Calu3 (cell line): ENCODE results near the gene RINT1. TPM values are rescaled to one million over a fixed set of nuclear protein-coding genes. Genes with fewer than 3 reads are reported as not detected.
"Not testable (repeated sequence)": the region's sequence is repeated elsewhere in the genome, so short reads cannot be mapped to it uniquely, and the experiment has no call there.

Source experiments
- BruUV-seq: library from RNA; stranded (reverse); fragments of 400-500 nt; replicated peaks from 2 replicates; lab custom pipeline; 2021; lab: Mats Ljungman, UMichigan
- CTCF ChIA-PET: fragments of 300-600 bp; sonication (Branson Sonifier 250); formaldehyde crosslinking; loops from one replicate; lab custom pipeline; 2022; ENCODE audit warnings: antibody characterized with exemption; lab: Charles Lee
- DNase-seq: peaks from one replicate; pipeline ENCODE4 v3.0.0; 2022
- H3K27ac Mint-ChIP-seq: one replicate; pipeline ENCODE4 v1.8.0; 2022; ENCODE audit warnings: mixed read lengths; ENCODE audit not compliant: unreplicated experiment
- H3K27me3 Mint-ChIP-seq: one replicate; pipeline ENCODE4 v1.8.0; 2022; ENCODE audit warnings: mixed read lengths; ENCODE audit not compliant: unreplicated experiment
- H3K36me3 Mint-ChIP-seq: one replicate; pipeline ENCODE4 v1.8.0; 2022; ENCODE audit warnings: mild to moderate bottlenecking, moderate library complexity, mixed read lengths; ENCODE audit not compliant: insufficient read depth, unreplicated experiment
- H3K4me1 Mint-ChIP-seq: one replicate; pipeline ENCODE4 v1.8.0; 2022; ENCODE audit warnings: mild to moderate bottlenecking, low read depth, mixed read lengths; ENCODE audit not compliant: unreplicated experiment
- H3K4me3 Mint-ChIP-seq: one replicate; pipeline ENCODE4 v1.8.0; 2022; ENCODE audit warnings: mild to moderate bottlenecking, low read depth, moderate library complexity, mixed read lengths; ENCODE audit not compliant: unreplicated experiment
- H3K9me3 Mint-ChIP-seq: one replicate; pipeline ENCODE4 v1.8.0; 2022; ENCODE audit warnings: low read depth, mixed read lengths; ENCODE audit not compliant: unreplicated experiment
- intact Hi-C: fragments of 100-400 bp; cut with micrococcal nuclease; formaldehyde crosslinking; loops from one replicate; pipeline ENCODE4 v1.10.0; 2022; ENCODE audit not compliant: unreplicated experiment
- total RNA-seq: library from RNA; stranded (reverse); gene quantifications from 2 replicates; pipeline ENCODE4 v1.2.3, GENCODE V29; 2022
- TF ChIP-seq, protein P1 (sequence below): fragments of 200-600 bp; IDR thresholded peaks from one replicate; pipeline ENCODE4 v1.8.0; 2022; ENCODE audit warnings: antibody characterized with exemption; ENCODE audit not compliant: unreplicated experiment

Gene RINT1
- total RNA-seq, 1 experiment from 2014 or later: 17.1 TPM

DNA sequence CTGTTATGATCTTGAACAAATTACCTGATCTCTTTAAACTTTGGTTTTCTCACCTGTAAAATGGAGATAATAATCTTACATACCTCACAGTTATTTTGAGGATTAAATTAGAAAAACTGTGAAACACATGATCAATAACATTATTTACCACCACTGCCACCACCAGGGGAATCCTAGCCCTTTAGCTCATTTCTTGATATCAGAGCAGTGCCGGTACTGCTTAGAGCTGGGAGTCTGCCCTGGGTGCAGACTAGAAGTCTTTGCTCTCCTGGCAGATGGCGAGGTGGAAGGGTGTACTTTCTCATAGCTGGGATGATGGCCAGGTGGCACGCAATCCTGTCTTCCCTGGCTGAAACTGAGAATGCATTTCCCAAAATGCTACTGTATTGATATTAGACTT, 62.0 kb downstream of the RINT1 start:
- H3K27ac Mint-ChIP-seq: no peak overlapping the region
- CTCF ChIA-PET: interaction anchor here (0.9 kb wide), 1 partner anchor 13 kb away, joined by 3 read pairs; the partner anchor contains the start of gene EFCAB10

DNA sequence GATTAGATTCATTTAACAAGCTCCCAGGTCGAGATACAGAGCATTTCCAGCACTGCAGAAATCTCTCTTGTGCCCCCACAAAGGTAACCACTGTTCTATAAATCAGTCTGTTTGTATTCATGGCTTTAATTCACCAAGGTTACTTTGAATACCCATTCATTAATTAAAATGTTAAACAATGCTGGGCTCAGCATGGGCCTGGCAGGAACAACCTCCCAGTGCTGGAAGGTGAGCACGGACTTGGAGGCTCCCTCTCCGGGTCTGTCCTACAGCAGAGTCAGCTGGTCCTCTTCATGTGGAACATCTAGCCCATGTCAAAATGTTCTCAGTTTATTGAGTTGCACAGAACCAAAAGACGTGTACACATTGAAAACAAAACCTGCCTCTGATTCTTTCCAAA, 64.9 kb downstream of the RINT1 start:
- Mint-ChIP-seq H3K36me3 (no peaks in the 10 kb centered on the region), H3K27me3 (peaks cover 12% of the 10 kb centered on the region), H3K4me3 (no peak overlapping the region), H3K9me3 (no peaks in the 10 kb centered on the region), H3K27ac (no peak overlapping the region), H3K4me1 (no peaks in the 10 kb centered on the region)
- DNase-seq: no peak
- CTCF ChIA-PET: no interaction called here
- no TSS peak for BruUV-seq
- intact Hi-C loops: no loop called here
- TF ChIP-seq, protein P1, sequence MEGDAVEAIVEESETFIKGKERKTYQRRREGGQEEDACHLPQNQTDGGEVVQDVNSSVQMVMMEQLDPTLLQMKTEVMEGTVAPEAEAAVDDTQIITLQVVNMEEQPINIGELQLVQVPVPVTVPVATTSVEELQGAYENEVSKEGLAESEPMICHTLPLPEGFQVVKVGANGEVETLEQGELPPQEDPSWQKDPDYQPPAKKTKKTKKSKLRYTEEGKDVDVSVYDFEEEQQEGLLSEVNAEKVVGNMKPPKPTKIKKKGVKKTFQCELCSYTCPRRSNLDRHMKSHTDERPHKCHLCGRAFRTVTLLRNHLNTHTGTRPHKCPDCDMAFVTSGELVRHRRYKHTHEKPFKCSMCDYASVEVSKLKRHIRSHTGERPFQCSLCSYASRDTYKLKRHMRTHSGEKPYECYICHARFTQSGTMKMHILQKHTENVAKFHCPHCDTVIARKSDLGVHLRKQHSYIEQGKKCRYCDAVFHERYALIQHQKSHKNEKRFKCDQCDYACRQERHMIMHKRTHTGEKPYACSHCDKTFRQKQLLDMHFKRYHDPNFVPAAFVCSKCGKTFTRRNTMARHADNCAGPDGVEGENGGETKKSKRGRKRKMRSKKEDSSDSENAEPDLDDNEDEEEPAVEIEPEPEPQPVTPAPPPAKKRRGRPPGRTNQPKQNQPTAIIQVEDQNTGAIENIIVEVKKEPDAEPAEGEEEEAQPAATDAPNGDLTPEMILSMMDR: no peak

More for the DNA sequence above, 62.0 kb downstream of the RINT1 start:
- H3K27me3 Mint-ChIP-seq: peaks cover 12% of the 10 kb centered on the region
- no peaks in the 10 kb centered on the region for H3K36me3 Mint-ChIP-seq
- H3K4me1 Mint-ChIP-seq: no peaks in the 10 kb centered on the region
- no peak overlapping the region for H3K4me3 Mint-ChIP-seq
- no peak for DNase-seq
- intact Hi-C loops: loop anchor here (5.0 kb wide), 1 partner anchor 448 kb away; no protein-coding TSS in a partner anchor
- H3K9me3 Mint-ChIP-seq: no peaks in the 10 kb centered on the region
- TF ChIP-seq, protein P1: no peak
- BruUV-seq: no TSS peak

DNA sequence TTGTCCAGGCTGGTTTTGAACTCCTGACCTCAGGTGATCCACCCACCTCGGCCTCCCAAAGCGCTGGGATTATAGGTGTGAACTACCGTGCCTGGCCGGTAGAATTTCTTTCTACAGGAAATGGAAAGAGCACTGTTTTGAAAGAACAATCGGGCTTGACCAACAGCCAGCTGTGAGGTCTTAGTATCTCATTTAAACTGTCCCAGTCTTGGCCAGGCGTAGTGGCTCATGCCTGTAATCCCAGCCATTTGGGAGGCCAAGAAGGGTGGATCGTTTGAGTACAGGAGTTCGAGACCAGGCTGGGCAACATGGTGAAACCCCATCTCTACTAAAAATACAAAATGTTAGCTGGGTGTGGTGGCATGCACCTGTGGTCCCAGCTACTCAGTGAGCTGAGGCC, 67.1 kb downstream of the RINT1 start:
- H3K4me1 Mint-ChIP-seq, BruUV-seq, DNase-seq, H3K4me3 Mint-ChIP-seq, H3K36me3 Mint-ChIP-seq, intact Hi-C loops, H3K27ac Mint-ChIP-seq, H3K9me3 Mint-ChIP-seq: not testable (repeated sequence)
- H3K27me3 Mint-ChIP-seq: peaks cover 12% of the 10 kb centered on the region
- CTCF ChIA-PET: interaction anchor here (1.1 kb wide), 1 partner anchor 14 kb away, joined by 3 read pairs; no protein-coding TSS in a partner anchor

DNA sequence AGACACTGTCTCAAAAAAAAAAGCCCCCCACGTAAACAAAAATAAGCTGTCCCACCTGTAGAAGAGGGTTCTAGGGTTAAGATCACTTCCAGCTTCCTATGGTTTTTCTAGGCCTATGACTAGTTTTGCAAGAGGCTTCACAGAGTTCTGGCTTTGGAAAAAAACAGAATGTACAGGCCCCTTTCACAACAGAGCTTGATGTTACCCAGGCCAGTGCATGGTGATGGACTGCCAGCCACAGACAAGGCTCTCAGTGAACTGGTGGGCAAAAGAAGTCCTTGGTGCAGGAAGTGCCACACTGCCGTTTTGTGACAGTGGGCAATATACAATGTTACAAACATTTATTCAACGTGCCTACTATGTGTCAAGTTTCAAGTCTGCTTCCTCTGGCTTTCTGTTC, 67.5 kb downstream of the RINT1 start:
- Mint-ChIP-seq H3K4me1 (no peaks in the 10 kb centered on the region), H3K4me3 (no peak overlapping the region), H3K27ac (no peak overlapping the region), H3K9me3 (no peaks in the 10 kb centered on the region), H3K36me3 (no peaks in the 10 kb centered on the region), H3K27me3 (peaks cover 12% of the 10 kb centered on the region)
- DNase-seq: no peak
- TF ChIP-seq, protein P1: no peak
- intact Hi-C loops: no loop called here
- CTCF ChIA-PET: interaction anchor here (1.1 kb wide), 1 partner anchor 14 kb away, joined by 3 read pairs; no protein-coding TSS in a partner anchor
- no TSS peak for BruUV-seq

DNA sequence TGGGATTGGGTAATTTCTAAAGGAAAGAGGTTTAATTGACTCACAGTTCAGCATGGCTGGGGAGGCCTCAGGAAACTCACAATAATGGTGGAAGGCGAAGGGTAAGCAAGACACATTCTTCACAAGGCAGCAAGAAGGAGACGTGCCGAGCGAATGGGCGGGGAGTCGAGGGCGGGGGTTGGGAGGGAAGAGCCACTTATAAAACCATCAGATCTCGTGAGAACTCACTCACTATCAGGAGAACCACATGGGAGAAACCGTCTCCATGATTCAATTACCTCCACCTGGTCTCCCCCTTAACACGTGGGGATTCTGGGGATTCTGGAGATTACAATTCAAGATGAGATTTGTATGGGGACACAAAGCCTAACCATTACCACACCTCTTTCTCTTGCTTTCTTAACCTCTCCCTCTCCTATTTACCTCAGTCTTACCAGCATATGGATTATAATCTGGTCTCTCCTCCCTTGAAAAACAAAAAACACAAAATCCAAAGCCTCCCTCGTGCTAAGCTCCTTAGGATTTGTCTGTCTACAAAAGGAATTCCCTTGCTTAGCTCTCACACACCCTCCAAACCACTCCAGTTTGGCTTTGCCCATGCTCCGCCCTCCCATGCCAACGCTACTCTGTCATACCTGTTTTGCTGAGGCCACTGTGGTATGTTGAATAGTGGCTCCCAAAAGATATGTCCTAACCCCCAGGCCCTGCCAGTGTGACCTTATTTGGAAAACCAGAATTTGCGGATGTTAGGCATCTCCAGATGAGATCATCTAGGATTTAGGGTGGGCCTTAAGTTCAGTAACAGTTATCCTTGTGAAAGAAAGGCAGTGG, 68.9 kb downstream of the RINT1 start:
- BruUV-seq: no TSS peak
- no peak overlapping the region for H3K4me3 Mint-ChIP-seq
- H3K27ac Mint-ChIP-seq: no peak overlapping the region
- no peak for DNase-seq
- no peaks in the 10 kb centered on the region for H3K4me1 Mint-ChIP-seq
- TF ChIP-seq, protein P1: no peak
- H3K36me3 Mint-ChIP-seq: no peaks in the 10 kb centered on the region
- CTCF ChIA-PET: no interaction called here
- no peaks in the 10 kb centered on the region for H3K9me3 Mint-ChIP-seq
- intact Hi-C loops: no loop called here
- H3K27me3 Mint-ChIP-seq: peaks cover 12% of the 10 kb centered on the region
